T-helper 2 cell treated with Interferon-gamma antibody and Interleukin-4, amounts not matched to agents 100 ng/mL and 5 ng/mL, for 36 hours (primary cell): ENCODE results near the gene MUC4. TPM values are rescaled to one million over a fixed set of nuclear protein-coding genes. Genes with fewer than 3 reads are reported as not detected.
"Not testable (repeated sequence)": the region's sequence is repeated elsewhere in the genome, so short reads cannot be mapped to it uniquely, and the experiment has no call there.

Experiments used
- intact Hi-C: fragments of 100-400 bp; cut with micrococcal nuclease; formaldehyde crosslinking; loops from one replicate; pipeline ENCODE4 v1.15.1; 2023
- total RNA-seq: library from RNA; stranded (reverse); gene quantifications from 2 replicates; pipeline ENCODE4 v1.2.3, GENCODE V29; 2022

Gene MUC4
- total RNA-seq, 1 donor from 2014 or later, result 0.34 TPM

GRCh38 chr3:195722139-195722995 is 89.4 kb downstream of the MUC4 start:
- intact Hi-C loops, result not testable (repeated sequence)

- intact Hi-C loops, result not testable (repeated sequence)
These were observed 90.8 kb downstream of the MUC4 start, which contains the start of gene MUC20 for GRCh38 chr3:195720831-195721506. Gene MUC20 (plus strand): TSS chr3:195720978. CDS start chr3:195721008, 30 bp downstream.

- intact Hi-C loops, result not testable (repeated sequence)
These were observed 92.0 kb downstream of the MUC4 start for GRCh38 chr3:195719514-195720254.

DNA sequence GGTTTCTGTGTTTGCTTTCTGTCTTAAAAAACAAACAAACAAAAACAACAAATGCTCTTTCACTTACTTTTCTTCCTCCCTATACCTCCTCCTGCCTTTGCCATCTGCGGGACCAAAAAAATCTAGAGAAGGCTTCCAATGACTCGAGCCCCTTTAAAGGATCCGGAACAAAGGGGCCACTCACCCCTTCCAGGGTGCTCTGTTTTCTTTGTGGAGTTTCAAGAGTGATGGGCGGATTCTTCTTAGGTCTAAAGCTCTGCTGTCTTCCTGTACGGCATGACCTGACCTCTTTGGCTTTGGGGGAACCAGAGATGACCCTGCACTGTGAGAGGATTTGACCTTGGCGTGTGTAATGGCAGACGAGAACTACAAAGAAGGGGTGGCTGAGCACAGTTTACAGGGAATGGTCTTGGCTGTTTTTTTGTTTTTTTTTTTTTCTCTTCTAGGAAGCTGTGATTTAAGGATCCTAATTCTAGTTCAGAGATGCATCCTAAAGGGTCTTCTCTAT is 93.2 kb downstream of the MUC4 start:
- intact Hi-C loops, result no loop called here

DNA sequence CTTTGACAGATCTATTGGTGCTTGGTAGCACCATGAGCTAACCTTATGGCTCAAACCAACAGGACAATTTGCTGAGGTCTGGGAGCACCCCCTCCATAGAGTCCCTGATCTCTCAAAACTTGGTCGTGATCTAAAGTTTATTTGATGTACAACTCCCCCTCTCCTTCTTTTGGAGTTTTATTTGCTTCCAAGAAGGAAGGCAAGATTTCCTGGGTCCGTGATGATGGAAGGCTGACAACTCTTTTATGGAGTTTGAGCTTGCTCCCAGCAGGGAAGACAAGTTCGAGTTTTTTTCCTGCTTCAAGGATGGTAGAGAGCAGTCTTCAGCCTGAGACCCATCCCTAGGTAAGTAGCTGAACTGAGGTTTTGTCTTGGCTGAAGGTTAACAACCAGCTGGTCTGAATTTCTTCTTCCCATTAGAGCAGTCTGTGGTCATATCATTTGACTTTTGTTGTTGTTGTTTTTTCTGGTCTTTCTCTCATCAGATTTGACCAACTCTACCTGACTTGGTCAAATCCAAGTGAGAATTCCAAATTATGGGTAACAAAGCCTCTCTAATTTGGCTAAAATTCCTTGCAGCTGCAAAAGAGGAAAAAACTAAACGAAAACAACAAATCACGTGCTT is 93.8 kb downstream of the MUC4 start:
- intact Hi-C loops, result no loop called here

GRCh38 chr3:195717416-195717815 is 94.3 kb downstream of the MUC4 start:
- intact Hi-C loops, result no loop called here

DNA sequence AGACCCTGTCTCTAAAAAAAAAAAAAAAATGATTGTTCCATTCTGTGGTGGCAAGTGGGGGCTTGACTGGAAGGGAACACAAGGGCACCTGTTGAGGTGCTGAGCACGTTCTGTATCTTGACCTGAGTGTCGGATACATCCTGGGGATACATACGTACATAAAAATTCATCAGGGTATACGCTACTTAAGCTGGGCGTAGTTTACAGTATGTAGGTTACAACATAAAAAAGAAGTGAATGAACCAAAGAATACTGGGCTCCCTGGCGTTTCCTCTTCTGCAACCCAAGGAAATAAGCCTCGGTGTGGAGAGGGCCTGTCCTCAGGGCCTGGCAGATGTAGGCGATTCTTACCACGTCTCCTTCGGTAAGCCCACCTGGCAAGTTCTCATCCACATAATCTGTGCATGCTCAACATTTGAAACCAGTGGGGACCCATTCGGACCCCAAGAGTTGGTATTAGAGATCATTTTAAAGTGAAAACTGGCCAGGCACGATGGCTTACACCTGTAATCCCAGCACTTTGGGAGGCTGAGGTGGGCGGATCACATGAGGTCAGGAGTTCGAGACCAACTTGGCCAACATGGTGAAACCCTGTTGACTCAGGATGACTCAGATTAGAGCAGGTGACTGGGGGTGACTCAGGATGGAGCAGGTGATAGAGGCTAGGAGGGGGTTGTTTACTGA is 96.0 kb downstream of the MUC4 start:
- intact Hi-C loops, result no loop called here

- intact Hi-C loops, result no loop called here
These were observed 96.6 kb downstream of the MUC4 start for GRCh38 chr3:195715134-195715533.

DNA sequence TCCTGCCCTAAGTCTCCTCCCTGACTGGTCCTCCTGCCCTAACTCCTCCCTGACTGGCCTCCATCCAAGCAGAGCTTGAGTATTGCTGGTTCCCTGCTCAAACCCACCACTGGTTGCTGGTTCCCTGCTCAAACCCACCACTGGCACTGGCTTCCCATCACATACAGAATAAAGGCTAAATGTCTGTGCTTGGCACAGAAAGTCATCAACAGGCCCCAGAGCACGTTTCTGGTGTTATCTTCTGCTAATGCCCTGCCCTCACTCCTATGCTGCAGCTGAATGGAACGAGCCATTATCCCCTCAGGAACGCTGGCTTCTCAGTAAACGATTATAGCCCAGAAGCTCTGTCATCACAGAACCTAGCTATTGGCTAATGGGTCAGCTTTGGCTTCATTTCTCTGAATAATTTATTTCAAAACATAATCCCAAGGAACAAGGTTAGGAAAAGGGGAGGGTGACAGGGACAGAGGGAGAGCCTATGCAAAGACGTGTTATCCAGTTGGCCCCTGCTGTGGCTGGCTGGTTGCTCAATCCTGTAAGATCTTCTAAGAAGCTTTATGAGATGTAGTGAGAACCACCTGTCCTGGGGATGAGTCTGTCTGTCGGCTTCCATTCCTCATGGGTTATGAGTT is 97.2 kb downstream of the MUC4 start:
- intact Hi-C loops, result no loop called here

DNA sequence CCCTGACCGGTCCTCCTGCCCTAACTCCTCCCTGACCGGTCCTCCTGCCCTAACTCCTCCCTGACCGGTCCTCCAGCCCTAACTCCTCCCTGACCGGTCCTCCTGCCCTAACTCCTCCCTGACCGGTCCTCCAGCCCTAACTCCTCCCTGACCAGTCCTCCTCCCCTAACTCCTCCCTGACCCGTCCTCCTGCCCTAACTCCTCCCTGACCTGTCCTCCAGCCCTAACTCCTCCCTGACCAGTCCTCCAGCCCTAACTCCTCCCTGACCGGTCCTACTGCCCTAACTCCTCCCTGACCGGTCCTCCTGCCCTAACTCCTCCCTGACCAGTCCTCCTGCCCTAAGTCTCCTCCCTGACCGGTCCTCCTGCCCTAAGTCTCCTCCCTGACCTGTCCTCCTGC is 98.6 kb downstream of the MUC4 start:
- intact Hi-C loops, result not testable (repeated sequence)

GRCh38 chr3:195712535-195712910 is 99.2 kb downstream of the MUC4 start:
- intact Hi-C loops, result not testable (repeated sequence)

DNA sequence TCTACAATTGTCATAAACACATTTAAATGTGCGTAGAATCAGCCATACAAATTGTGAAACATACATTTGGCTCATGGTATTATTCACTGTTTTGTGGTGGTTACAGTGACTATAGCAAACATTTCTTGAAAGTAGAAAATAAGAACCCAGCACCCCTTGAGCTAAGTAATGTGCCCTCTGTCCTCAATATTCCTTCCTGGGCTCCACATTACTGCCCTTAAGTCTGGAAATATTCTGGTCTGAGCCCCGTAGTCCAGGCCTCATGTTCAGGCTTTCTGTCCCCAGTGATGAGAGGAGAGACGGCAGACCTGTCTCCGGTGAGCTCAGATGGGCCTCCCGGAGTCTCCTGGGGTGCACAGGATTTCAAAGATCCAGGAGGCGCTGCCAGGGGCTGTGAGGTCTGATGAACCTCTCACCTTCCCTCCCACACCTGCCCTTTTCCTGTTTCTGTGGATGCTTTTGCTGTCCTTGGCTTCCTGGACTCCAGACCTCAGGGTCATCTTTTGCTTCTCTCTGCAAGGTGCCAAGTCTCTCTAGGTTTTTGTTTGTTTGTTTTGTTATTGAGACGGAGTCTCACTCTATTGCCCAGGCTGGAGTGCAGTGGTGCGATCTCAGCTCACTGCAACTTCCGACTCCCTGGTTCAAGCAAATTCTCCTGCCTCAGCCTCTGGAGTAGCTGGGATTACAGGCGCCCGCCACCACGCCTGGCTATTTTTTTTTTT is 99.8 kb downstream of the MUC4 start:
- intact Hi-C loops, result no loop called here

GRCh38 chr3:195711091-195711812 is 100.5 kb downstream of the MUC4 start:
- intact Hi-C loops, result not testable (repeated sequence)

DNA sequence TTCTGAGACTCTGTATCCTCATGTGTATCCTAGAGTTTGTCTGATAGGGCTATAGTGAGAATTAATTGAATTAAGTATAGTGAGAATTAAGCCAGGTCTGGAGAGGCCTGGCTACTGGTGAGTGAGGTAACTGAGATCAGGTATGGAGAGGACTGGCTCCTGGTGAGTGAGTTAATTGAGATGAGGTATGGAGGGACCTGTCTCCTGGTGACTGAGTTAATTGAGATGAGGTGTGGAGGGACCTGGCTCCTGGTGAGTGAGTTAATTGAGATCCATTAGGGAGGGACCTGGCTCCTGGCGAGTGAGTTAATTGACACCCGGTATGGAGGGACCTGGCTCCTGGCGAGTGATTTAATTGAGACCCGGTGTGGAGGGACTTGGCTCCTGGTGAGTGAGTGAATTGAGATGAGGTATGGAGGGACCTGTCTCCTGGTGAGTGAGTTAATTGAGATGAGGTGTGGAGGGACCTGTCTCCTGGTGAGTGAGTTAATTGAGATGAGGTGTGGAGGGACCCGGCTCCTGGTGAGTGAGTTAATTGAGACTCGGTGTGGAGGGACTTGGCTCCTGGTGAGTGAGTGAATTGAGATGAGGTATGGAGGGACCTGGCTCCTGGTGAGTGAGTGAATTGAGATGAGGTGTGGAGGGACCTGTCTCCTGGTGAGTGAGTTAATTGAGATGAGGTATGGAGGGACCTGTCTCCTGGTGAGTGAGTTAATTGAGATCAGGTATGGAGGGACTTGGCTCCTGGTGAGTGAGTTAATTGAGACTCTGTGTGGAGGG is 101.4 kb downstream of the MUC4 start:
- intact Hi-C loops, result not testable (repeated sequence)

- intact Hi-C loops, result no loop called here
These were observed 102.0 kb downstream of the MUC4 start for GRCh38 chr3:195709676-195710085.

GRCh38 chr3:195708626-195709481 is 102.9 kb downstream of the MUC4 start:
- intact Hi-C loops, result no loop called here

- intact Hi-C loops, result no loop called here
These were observed 103.7 kb downstream of the MUC4 start for GRCh38 chr3:195708061-195708460.
